Neural progenitor cell (in vitro differentiated cells): Measurements from ENCODE around the gene G0S2. TPM values are rescaled to one million over a fixed set of nuclear protein-coding genes. Genes with fewer than 3 reads are reported as not detected.
A peak's percentile ranks its signal among the peaks of the same experiment; 100 is the strongest.

ENCODE experiments used
- DNase-seq: peaks from one replicate; pipeline ENCODE4 v3.0.0-alpha.2; 2016; ENCODE audit warnings: low spot score
- H2AFZ ChIP-seq: fragments of 200-600 bp; sonication (generic); replicated peaks from 2 replicates; pipeline ENCODE4 v1.6.1; 2016; ENCODE audit warnings: antibody characterized with exemption
- H3F3A ChIP-seq: fragments of 200-600 bp; sonication (generic); 2 replicates; pipeline ENCODE4 v1.6.1; 2016; ENCODE audit warnings: antibody characterized with exemption, low read depth
- H3K27ac ChIP-seq: fragments of 200-600 bp; sonication (generic); 2 replicates; pipeline ENCODE4 v1.5.1; 2016; ENCODE audit warnings: mild to moderate bottlenecking
- H3K27me3 ChIP-seq: fragments of 200-600 bp; sonication (generic); 2 replicates; pipeline ENCODE4 v1.6.1; 2016; ENCODE audit warnings: mild to moderate bottlenecking, moderate library complexity
- H3K36me3 ChIP-seq: fragments of 200-600 bp; sonication (generic); 2 replicates; pipeline ENCODE4 v1.5.1; 2016
- H3K4me1 ChIP-seq: fragments of 200-600 bp; sonication (generic); 2 replicates; pipeline ENCODE4 v1.6.1; 2016; ENCODE audit warnings: mixed run types
- H3K4me2 ChIP-seq: fragments of 200-600 bp; sonication (generic); 2 replicates; pipeline ENCODE4 v1.6.1; 2016
- H3K4me3 ChIP-seq: fragments of 200-600 bp; sonication (generic); 2 replicates; pipeline ENCODE4 v1.5.1; 2016
- H3K79me2 ChIP-seq: fragments of 200-600 bp; sonication (generic); 2 replicates; pipeline ENCODE4 v1.6.1; 2016; ENCODE audit warnings: low read depth
- H3K9ac ChIP-seq: fragments of 200-600 bp; sonication (generic); 2 replicates; pipeline ENCODE4 v1.6.1; 2016
- H3K9me3 ChIP-seq: fragments of 200-600 bp; sonication (generic); 2 replicates; pipeline ENCODE4 v1.5.1; 2016; ENCODE audit warnings: low read depth
- H4K20me1 ChIP-seq: fragments of 200-600 bp; sonication (generic); 2 replicates; pipeline ENCODE4 v1.6.1; 2016; ENCODE audit warnings: low read depth
- H3K27ac Mint-ChIP-seq: 3 replicates; pipeline ENCODE4 v1.8.0; 2021; ENCODE audit warnings: mixed read lengths
- H3K27me3 Mint-ChIP-seq: 2 replicates; pipeline ENCODE4 v1.8.0; 2022; ENCODE audit warnings: low read depth, mild to moderate bottlenecking, inconsistent platforms, moderate library complexity, mixed read lengths; ENCODE audit not compliant: insufficient read depth
- H3K36me3 Mint-ChIP-seq: 3 replicates; pipeline ENCODE4 v1.8.0; 2021; ENCODE audit warnings: mixed read lengths
- H3K4me1 Mint-ChIP-seq: 3 replicates; pipeline ENCODE4 v1.8.0; 2021; ENCODE audit warnings: mixed read lengths
- H3K4me3 Mint-ChIP-seq: 3 replicates; pipeline ENCODE4 v1.8.0; 2021; ENCODE audit warnings: mild to moderate bottlenecking, moderate library complexity, mixed read lengths
- H3K9me3 Mint-ChIP-seq: 3 replicates; pipeline ENCODE4 v1.8.0; 2020; ENCODE audit warnings: mixed read lengths
- EZH2 ChIP-seq: fragments of 200-600 bp; sonication (generic); IDR thresholded peaks from 2 replicates; pipeline ENCODE4 v1.6.1; 2017; ENCODE audit warnings: antibody characterized with exemption, mild to moderate bottlenecking, moderate library complexity
- EZH2phosphoT487 ChIP-seq: fragments of 200-600 bp; sonication (generic); IDR thresholded peaks from 2 replicates; pipeline ENCODE4 v1.6.1; 2017; ENCODE audit warnings: antibody characterized with exemption
- total RNA-seq: library from RNA; depleted of rRNA; stranded (reverse); fragments of >200 nt; gene quantifications from 2 replicates; pipeline ENCODE4 v1.2.3, GENCODE V29; 2015; ENCODE audit warnings: low replicate concordance
- TF ChIP-seq, protein P1 (sequence below): fragments of 200-600 bp; sonication (generic); IDR thresholded peaks from 2 replicates; pipeline ENCODE4 v1.5.1; 2017; ENCODE audit warnings: antibody characterized with exemption, mild to moderate bottlenecking

The G0S2 gene
- total RNA-seq, 1 donor from 2014 or later: not detected

- Mint-ChIP-seq H3K27ac (no peak overlapping the region), H3K4me3 (peak overlapping the region; percentile 39), H3K4me1 (peaks cover 8% of the 10 kb centered on the region), H3K9me3 (no peaks in the 10 kb centered on the region), H3K27me3 (peaks cover 28% of the 10 kb centered on the region), H3K36me3 (no peaks in the 10 kb centered on the region)
- no peaks in the 10 kb centered on the region for H3K4me1 ChIP-seq
- no peak overlapping the region for H3K9ac ChIP-seq
- no peak for TF ChIP-seq EZH2phosphoT487
- TF ChIP-seq, protein P1, sequence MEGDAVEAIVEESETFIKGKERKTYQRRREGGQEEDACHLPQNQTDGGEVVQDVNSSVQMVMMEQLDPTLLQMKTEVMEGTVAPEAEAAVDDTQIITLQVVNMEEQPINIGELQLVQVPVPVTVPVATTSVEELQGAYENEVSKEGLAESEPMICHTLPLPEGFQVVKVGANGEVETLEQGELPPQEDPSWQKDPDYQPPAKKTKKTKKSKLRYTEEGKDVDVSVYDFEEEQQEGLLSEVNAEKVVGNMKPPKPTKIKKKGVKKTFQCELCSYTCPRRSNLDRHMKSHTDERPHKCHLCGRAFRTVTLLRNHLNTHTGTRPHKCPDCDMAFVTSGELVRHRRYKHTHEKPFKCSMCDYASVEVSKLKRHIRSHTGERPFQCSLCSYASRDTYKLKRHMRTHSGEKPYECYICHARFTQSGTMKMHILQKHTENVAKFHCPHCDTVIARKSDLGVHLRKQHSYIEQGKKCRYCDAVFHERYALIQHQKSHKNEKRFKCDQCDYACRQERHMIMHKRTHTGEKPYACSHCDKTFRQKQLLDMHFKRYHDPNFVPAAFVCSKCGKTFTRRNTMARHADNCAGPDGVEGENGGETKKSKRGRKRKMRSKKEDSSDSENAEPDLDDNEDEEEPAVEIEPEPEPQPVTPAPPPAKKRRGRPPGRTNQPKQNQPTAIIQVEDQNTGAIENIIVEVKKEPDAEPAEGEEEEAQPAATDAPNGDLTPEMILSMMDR: no peak
- TF ChIP-seq EZH2: no peak
- H3K4me3 ChIP-seq: no peak overlapping the region
- H3K36me3 ChIP-seq: no peaks in the 10 kb centered on the region
- H3F3A ChIP-seq: no peaks in the 10 kb centered on the region
- H3K9me3 ChIP-seq: no peaks in the 10 kb centered on the region
- DNase-seq: no peak
- peaks cover 68% of the 10 kb centered on the region for H3K27me3 ChIP-seq
- H3K4me2 ChIP-seq: no peak overlapping the region
- H2AFZ ChIP-seq: no peak overlapping the region
- H3K27ac ChIP-seq: no peak overlapping the region
- no peaks in the 10 kb centered on the region for H3K79me2 ChIP-seq
- H4K20me1 ChIP-seq: no peaks in the 10 kb centered on the region
These were observed 1.4 kb upstream of the G0S2 start for GRCh38 chr1:209673631-209674417.

GRCh38 chr1:209675565-209676154 is 448 bp downstream of the G0S2 start:
- Histone ChIP-seq H3F3A (no peaks in the 10 kb centered on the region), H3K9ac (no peak overlapping the region), H3K4me2 (peak overlapping the region; percentile 86), H3K27me3 (peaks cover 86% of the 10 kb centered on the region), H4K20me1 (no peaks in the 10 kb centered on the region), H3K79me2 (no peaks in the 10 kb centered on the region), H2AFZ (peak overlapping the region; percentile 56), H3K4me1 (no peaks in the 10 kb centered on the region), H3K4me3 (peak overlapping the region; percentile 52), H3K36me3 (no peaks in the 10 kb centered on the region), H3K9me3 (no peaks in the 10 kb centered on the region), H3K27ac (no peak overlapping the region)
- Mint-ChIP-seq H3K27ac (no peak overlapping the region), H3K4me3 (peak overlapping the region; percentile 87), H3K27me3 (peaks cover 28% of the 10 kb centered on the region), H3K9me3 (no peaks in the 10 kb centered on the region), H3K4me1 (peaks cover 8% of the 10 kb centered on the region), H3K36me3 (no peaks in the 10 kb centered on the region)
- DNase-seq: peak; percentile 51
- TF ChIP-seq EZH2 (peak; percentile 67), EZH2phosphoT487 (peak; percentile 20)
- TF ChIP-seq, protein P1: no peak

DNA sequence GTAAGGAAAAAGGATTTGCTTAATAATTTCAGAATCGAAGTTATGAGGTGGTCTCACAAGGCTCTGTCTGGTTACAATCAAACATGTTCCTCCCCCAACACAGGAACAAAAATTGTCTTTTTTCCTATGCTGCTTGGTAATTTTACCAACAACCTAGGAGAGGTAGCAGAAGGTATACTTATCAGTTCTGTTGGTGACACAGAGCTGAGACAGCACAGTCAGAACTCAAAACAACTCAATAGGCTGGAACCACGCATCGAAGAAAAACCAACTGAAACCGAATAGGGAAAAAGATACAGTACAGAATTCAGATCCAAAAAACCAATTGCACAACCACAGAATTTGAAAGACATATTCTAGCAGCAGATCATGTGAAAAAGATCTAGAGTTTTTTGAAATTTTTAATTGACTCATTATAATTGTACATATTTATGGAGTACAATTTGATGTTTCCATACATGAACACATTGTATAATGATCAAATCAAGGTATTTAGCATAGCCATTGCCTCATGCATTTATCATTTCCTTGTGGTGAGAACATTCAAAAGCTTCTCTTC is 3.8 kb downstream of the G0S2 start:
- H2AFZ ChIP-seq: no peak overlapping the region
- H3K9ac ChIP-seq: no peak overlapping the region
- H4K20me1 ChIP-seq: no peaks in the 10 kb centered on the region
- no peaks in the 10 kb centered on the region for H3K36me3 ChIP-seq
- H3K4me3 ChIP-seq: no peak overlapping the region
- Mint-ChIP-seq H3K4me3 (no peak overlapping the region), H3K36me3 (no peaks in the 10 kb centered on the region), H3K27ac (no peak overlapping the region), H3K9me3 (no peaks in the 10 kb centered on the region), H3K27me3 (peaks cover 22% of the 10 kb centered on the region), H3K4me1 (peaks cover 8% of the 10 kb centered on the region)
- H3K4me2 ChIP-seq: no peak overlapping the region
- peaks cover 96% of the 10 kb centered on the region for H3K27me3 ChIP-seq
- TF ChIP-seq EZH2 (no peak), EZH2phosphoT487 (no peak)
- TF ChIP-seq, protein P1: no peak
- no peaks in the 10 kb centered on the region for H3K79me2 ChIP-seq
- no peaks in the 10 kb centered on the region for H3F3A ChIP-seq
- no peak for DNase-seq
- no peaks in the 10 kb centered on the region for H3K4me1 ChIP-seq
- H3K27ac ChIP-seq: no peak overlapping the region
- H3K9me3 ChIP-seq: no peaks in the 10 kb centered on the region
